ENCODE measurements around the gene HNRNPF.

The HNRNPF gene

DNA sequence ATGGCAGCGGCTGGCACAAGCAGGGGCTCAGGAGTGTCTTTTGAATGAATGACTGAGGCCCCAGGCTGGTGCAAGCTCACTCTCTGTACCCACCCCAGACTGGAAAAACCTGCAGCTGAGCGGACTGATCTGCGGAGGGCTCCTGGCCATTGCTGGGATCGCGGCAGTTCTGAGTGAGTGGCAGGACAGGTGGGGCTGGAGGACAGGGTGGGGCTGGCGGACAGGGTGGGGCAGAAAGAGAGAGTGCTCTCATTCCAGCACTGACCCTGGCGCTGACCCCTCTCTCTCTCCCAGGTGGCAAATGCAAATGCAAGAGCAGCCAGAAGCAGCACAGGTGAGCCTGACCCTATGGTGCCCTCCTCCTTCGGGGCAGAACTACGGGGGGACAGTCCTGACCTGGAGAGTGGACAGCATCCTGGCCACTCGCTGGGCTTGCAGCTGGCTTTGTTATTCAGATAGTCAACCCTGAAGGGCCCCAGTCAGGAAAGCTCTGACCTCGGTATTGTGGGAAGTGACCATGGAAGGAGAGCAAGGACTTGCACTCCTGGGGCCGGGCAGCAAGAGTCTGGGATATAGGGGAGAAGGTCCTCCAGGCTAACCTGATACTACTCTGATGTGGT lies 33.5 kb downstream of the HNRNPF start:
- DNase-seq, result no peak

- no peak for DNase-seq
These were observed 34.8 kb downstream of the HNRNPF start for GRCh38 chr10:43374194-43374593.

DNA sequence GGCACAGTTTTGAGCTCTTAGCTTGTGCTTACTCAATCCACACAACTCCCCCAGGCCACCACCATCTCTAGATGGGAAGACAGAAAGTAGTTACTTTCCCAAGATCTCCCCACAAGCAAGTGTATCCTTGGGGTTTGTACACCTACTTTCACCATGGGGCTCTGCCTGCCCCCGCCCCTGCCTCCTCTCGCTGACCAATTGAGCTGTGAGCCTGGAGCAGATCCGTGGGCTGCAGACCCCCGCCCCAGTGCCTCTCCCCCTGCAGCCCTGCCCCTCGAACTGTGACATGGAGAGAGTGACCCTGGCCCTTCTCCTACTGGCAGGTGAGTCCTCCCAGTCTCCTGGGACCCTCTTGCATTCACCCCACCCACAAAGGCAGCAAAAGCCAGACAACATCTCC lies 35.5 kb downstream of the HNRNPF start:
- DNase-seq, result no peak

- DNase-seq, result no peak
These were observed 36.1 kb downstream of the HNRNPF start for GRCh38 chr10:43372765-43373361.

- DNase-seq, result no peak
These were observed 37.6 kb downstream of the HNRNPF start, which contains the start of gene FXYD4 for GRCh38 chr10:43371418-43371817. TSS of gene FXYD4 (plus strand) at chr10:43371636. CDS start at chr10:43373747, 2,111 bp downstream.

- DNase-seq, result no peak
These were observed 38.2 kb downstream of the HNRNPF start for GRCh38 chr10:43370671-43371215.

DNA sequence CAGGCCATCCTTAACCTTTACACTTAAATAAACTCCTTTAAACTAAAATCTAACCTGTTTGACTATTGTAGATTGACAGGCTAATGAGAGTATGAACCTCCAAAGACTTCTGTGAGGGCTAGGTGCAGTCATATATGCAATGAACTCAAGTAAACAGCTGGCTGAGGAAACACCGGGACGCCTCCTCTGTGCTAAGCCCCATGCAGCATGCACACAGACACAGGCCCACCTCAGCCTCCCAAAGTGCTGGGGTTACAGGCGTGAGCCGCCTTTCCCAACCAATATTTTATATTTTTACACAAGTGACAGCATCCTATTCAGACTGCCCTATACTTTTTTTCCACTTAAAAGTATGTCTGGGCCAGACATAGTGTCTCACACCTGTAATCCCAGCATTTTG lies 39.1 kb downstream of the HNRNPF start:
- DNase-seq, result no peak

DNA sequence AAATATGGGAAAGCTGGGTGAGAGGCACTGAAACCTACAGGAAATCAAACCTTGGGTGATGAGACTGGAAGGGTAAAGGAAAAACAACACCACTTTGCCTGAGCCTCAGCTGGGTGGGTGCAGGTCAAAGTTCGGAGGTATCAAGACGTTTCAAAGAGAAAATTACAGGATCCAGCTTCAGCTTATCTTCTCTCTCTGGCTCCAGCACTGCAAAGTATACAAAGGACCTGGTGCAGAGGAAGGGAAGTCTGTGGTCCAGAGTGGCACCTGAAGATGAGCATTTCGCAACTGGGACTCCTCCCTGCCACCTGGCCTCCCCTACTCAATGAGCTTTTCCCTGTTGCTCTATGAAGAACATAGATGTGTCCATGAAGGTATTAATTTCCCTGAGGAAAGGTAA lies 44.0 kb downstream of the HNRNPF start:
- no peak for DNase-seq

GRCh38 chr10:43362191-43362839 lies 46.7 kb downstream of the HNRNPF start:
- peak; percentile 91 for DNase-seq

GRCh38 chr10:43361547-43362190 lies 47.3 kb downstream of the HNRNPF start:
- DNase-seq, result no peak

GRCh38 chr10:43360086-43360485 lies 48.9 kb downstream of the HNRNPF start:
- no peak for DNase-seq

- DNase-seq, result no peak
These were observed 53.1 kb downstream of the HNRNPF start for GRCh38 chr10:43355749-43356371.

GRCh38 chr10:43354879-43355380 lies 54.1 kb downstream of the HNRNPF start:
- no peak for DNase-seq

DNA sequence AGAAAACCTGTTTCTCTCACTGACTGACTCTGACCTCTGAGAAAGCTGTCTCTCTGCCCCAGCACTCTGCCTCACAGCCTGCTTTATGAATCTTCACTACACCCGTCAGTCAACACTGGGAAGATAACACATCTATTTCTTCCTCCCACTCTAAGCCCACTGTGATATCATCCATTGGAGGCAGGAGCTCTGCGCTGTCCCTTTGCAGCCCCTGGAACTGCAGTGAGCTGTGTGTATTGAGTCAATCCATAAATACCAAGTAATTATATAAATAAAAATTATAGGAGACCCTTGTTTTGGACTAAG lies 54.7 kb downstream of the HNRNPF start:
- DNase-seq, result no peak

DNA sequence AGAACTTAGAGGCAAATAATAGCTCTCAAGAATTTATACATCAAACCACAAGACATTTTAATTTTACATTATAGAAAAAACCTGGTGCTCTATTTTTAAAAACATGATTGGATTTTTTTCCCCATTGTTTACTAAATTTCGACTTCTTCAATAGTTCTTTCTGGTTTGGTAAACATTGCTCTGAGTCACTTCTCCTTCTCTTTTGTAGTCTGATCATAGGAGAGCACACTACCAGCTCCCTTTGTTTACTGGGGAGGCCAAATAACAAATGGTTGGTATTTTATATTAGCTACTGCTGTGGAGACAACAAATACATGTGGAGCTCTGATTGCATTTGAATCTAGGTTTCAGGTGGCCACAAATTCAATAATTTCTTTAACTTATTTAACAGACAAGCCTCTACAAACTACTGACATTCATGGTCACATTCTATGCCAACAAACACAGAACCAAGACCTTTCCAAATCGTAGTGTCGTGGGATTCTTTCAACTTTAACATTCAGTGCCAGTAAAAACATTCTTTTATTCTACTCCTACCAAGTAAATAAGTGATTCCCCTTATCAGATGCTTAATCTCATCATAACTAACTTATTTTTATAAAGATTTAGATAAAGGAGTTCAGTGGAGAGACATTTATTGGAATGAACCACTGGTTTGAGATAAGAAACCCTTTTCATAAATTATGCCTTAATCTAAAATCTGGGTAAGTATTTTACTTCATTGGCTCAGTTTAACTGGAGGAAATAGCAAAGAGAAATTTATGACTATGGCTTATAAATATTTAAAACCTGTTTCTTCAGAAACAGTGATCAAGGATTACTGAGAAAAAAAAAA lies 55.3 kb downstream of the HNRNPF start:
- no peak for DNase-seq

DNA sequence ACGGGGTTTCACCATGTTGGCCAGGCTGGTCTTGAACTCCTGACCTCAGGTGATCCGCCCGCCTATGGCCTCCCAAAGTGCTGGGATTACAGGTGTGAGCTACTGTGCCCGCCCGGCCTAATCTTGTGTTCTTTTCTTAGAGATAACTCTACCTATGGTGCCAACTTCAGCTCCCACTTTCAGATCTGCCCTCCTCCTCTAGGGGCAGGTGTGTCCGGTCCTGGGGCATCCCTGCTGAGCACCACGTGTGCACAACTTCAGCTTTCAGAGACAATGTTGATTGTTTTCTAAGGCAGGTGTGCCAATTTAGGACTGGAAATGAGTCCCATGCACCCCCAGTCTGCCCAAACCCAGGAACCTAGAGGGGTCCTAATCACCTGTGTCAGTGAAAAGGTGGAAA lies 56.0 kb downstream of the HNRNPF start:
- peak; percentile 54 for DNase-seq

GRCh38 chr10:43351301-43351700 lies 57.7 kb downstream of the HNRNPF start:
- DNase-seq, result no peak

- DNase-seq, result no peak
These were observed 58.3 kb downstream of the HNRNPF start for GRCh38 chr10:43350686-43351085.

GRCh38 chr10:43350156-43350555 lies 58.8 kb downstream of the HNRNPF start:
- DNase-seq, result no peak

- peak; percentile 81 for DNase-seq
These were observed 60.3 kb downstream of the HNRNPF start for GRCh38 chr10:43348511-43349312.

DNA sequence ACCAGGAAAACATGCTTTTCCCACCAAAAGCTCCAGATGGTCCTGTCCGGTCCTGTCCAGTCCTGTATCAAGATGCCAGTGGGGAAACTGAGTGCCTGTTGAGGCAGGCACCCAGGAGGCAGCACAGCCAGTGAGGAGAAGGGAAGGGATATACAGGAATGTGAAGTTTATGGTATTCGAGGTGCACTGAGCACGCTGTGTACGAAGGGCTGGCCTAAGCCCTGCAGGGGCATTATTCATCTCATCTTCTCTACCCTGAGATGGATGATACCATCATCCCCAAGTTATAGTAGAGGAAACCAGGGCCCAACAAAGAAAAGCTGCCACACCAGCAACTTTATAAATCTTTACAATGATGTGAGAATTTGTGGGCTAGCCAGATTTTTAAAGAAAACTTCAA lies 61.0 kb downstream of the HNRNPF start:
- DNase-seq, result no peak
